Type B pancreatic cell (in vitro differentiated cells): ENCODE measurements around the gene CYP2A6. TPM values are rescaled to one million over a fixed set of nuclear protein-coding genes. Genes with fewer than 3 reads are reported as not detected.
"Not testable (repeated sequence)": the region's sequence is repeated elsewhere in the genome, so short reads cannot be mapped to it uniquely, and the experiment has no call there.

ENCODE experiments used
- DNase-seq: peaks from one replicate; pipeline ENCODE4 v3.0.0; 2021; ENCODE audit warnings: mixed read lengths; ENCODE audit not compliant: unreplicated experiment; ENCODE audit errors: extremely low spot score
- H3K27ac Mint-ChIP-seq: 2 replicates; pipeline ENCODE4 v1.8.0; 2021; ENCODE audit warnings: mild to moderate bottlenecking, mixed read lengths
- H3K27me3 Mint-ChIP-seq: 2 replicates; pipeline ENCODE4 v1.8.0; 2021; ENCODE audit warnings: mixed read lengths
- H3K36me3 Mint-ChIP-seq: 2 replicates; pipeline ENCODE4 v1.8.0; 2021; ENCODE audit warnings: mixed read lengths
- H3K4me1 Mint-ChIP-seq: one replicate; pipeline ENCODE4 v1.8.0; 2021; ENCODE audit warnings: mixed read lengths; ENCODE audit not compliant: unreplicated experiment
- H3K4me3 Mint-ChIP-seq: 2 replicates; pipeline ENCODE4 v1.8.0; 2021; ENCODE audit warnings: mild to moderate bottlenecking, mixed read lengths
- H3K9me3 Mint-ChIP-seq: 2 replicates; pipeline ENCODE4 v1.8.0; 2021; ENCODE audit warnings: mixed read lengths
- long read RNA-seq: library from polyadenylated mRNA; unstranded; transcript quantifications from one replicate; pipeline ENCODE4 v2.0.0, GENCODE V29; 2020
- total RNA-seq: library from RNA; stranded (reverse); gene quantifications from 2 replicates; pipeline ENCODE4 v1.2.1, GENCODE V29; 2021; ENCODE audit warnings: low replicate concordance
- TF ChIP-seq, protein P1 (sequence below): fragments of 200-600 bp; sonication (generic); conservative IDR thresholded peaks from 2 replicates; pipeline ENCODE4 v1.5.0; 2021; ENCODE audit warnings: antibody characterized with exemption, mild to moderate bottlenecking

Gene CYP2A6
- not detected in 2 replicates for total RNA-seq
- long read RNA-seq, result 0 reads

DNA sequence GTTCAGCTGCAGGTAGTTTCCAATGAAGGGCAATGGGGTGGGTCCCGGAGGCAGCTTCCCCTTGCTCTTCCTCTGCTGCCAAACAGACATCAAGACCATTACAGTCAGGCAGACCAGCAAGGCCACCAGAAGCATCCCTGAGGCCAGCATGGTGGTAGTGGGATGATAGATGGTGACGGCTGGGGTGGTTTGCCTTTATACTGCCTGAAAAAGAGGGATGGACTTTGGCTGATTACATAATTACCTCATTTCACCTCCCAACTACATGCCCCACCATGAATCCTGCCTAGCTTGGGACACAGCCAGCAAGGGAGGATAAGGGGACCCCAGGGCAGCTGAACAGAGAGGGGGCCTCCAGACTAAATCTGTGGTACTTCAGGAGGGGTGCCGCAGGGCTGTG, at the start of gene CYP2A6:
CYP2A6 (minus strand) TSS at position 171 of the 400 bp plus-strand sequence; CDS start at position 150, 21 bp downstream.
- H3K27me3 Mint-ChIP-seq, result peaks cover 66% of the 10 kb centered on the region
- not testable (repeated sequence) for DNase-seq, H3K27ac Mint-ChIP-seq, H3K4me1 Mint-ChIP-seq, H3K36me3 Mint-ChIP-seq, H3K9me3 Mint-ChIP-seq, H3K4me3 Mint-ChIP-seq

GRCh38 chr19:40899964-40900363, 49.7 kb upstream of the CYP2A6 start:
- not testable (repeated sequence) for DNase-seq, H3K36me3 Mint-ChIP-seq, H3K27me3 Mint-ChIP-seq, H3K9me3 Mint-ChIP-seq, H3K4me1 Mint-ChIP-seq, H3K27ac Mint-ChIP-seq, H3K4me3 Mint-ChIP-seq

GRCh38 chr19:40896843-40897789, 46.9 kb upstream of the CYP2A6 start:
- peaks cover 10% of the 10 kb centered on the region for H3K27me3 Mint-ChIP-seq
- H3K4me1 Mint-ChIP-seq, H3K4me3 Mint-ChIP-seq, H3K9me3 Mint-ChIP-seq, H3K36me3 Mint-ChIP-seq, DNase-seq, H3K27ac Mint-ChIP-seq: not testable (repeated sequence)

DNA sequence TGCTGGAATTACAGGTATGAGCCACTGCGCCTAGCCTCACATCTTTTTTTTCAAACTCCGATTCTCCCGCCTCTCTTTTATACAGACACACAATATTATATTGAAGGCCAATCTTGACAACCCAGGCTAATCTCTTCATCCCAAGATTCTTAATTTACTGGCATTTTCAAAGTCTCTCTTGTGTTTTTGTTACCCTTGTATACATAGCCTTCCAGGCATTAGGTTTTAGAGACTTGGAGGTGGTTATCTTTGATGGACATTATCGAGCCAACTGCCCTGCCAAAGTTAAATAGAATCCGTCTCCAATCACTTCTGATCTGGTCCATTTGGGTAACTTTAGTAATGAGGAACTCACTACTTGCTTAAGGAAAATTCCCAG, 46.2 kb upstream of the CYP2A6 start:
- no peaks in the 10 kb centered on the region for H3K36me3 Mint-ChIP-seq
- no peaks in the 10 kb centered on the region for H3K4me1 Mint-ChIP-seq
- no peak overlapping the region for H3K4me3 Mint-ChIP-seq
- TF ChIP-seq, protein P1, sequence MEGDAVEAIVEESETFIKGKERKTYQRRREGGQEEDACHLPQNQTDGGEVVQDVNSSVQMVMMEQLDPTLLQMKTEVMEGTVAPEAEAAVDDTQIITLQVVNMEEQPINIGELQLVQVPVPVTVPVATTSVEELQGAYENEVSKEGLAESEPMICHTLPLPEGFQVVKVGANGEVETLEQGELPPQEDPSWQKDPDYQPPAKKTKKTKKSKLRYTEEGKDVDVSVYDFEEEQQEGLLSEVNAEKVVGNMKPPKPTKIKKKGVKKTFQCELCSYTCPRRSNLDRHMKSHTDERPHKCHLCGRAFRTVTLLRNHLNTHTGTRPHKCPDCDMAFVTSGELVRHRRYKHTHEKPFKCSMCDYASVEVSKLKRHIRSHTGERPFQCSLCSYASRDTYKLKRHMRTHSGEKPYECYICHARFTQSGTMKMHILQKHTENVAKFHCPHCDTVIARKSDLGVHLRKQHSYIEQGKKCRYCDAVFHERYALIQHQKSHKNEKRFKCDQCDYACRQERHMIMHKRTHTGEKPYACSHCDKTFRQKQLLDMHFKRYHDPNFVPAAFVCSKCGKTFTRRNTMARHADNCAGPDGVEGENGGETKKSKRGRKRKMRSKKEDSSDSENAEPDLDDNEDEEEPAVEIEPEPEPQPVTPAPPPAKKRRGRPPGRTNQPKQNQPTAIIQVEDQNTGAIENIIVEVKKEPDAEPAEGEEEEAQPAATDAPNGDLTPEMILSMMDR, result no peak
- H3K27ac Mint-ChIP-seq, result no peak overlapping the region
- peaks cover 17% of the 10 kb centered on the region for H3K27me3 Mint-ChIP-seq
- H3K9me3 Mint-ChIP-seq, result no peaks in the 10 kb centered on the region
- no peak for DNase-seq

DNA sequence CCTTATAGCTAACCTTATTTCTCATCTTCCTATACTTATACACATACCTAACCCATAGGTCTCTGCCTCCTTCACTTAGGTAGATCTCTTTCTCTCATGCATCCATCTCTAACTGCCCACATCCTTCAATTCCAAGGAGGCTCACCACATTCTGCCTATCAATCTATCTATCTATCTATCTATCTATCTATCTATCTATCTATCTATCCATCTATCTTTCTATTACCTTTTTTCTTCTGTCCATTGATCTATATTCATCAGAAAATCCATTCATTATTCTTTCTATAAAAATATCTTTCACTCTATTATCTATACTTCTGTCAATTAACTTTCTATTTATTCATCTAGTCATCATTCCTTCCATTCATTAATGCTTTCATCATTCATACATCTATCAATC, 42.9 kb upstream of the CYP2A6 start:
- no peak for DNase-seq
- Mint-ChIP-seq H3K4me1 (no peaks in the 10 kb centered on the region), H3K36me3 (no peaks in the 10 kb centered on the region), H3K27ac (no peak overlapping the region), H3K4me3 (no peak overlapping the region), H3K9me3 (no peaks in the 10 kb centered on the region), H3K27me3 (peaks cover 38% of the 10 kb centered on the region)
- TF ChIP-seq, protein P1, result no peak

GRCh38 chr19:40889366-40889765, 39.1 kb upstream of the CYP2A6 start:
- H3K4me1 Mint-ChIP-seq, result no peaks in the 10 kb centered on the region
- TF ChIP-seq, protein P1, result no peak
- H3K36me3 Mint-ChIP-seq, result no peaks in the 10 kb centered on the region
- H3K27ac Mint-ChIP-seq, result no peak overlapping the region
- H3K27me3 Mint-ChIP-seq, result peaks cover 40% of the 10 kb centered on the region
- no peak overlapping the region for H3K4me3 Mint-ChIP-seq
- DNase-seq, result no peak
- H3K9me3 Mint-ChIP-seq, result no peaks in the 10 kb centered on the region

DNA sequence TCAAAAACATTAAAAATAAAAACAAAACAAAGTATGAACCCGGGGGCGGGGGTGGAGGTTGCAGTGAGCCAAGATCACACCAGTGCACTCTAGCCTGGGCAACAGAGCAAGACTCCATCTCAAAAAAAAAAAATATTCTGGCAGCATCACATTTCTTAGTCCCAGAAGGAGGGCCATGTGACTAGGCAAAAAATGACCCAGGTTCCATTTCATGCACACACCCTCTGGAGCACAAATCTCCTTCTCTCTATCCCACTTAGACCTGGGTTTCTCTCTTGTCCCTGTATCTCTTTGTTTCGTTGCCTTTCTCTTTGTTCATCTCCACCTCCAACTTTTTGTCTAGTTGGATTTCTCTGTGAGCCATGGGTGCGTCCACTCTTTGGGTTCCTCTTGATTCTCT, 37.9 kb upstream of the CYP2A6 start:
- no peaks in the 10 kb centered on the region for H3K4me1 Mint-ChIP-seq
- no peaks in the 10 kb centered on the region for H3K36me3 Mint-ChIP-seq
- H3K9me3 Mint-ChIP-seq, result no peaks in the 10 kb centered on the region
- TF ChIP-seq, protein P1, result no peak
- H3K4me3 Mint-ChIP-seq, result no peak overlapping the region
- H3K27me3 Mint-ChIP-seq, result peaks cover 38% of the 10 kb centered on the region
- no peak overlapping the region for H3K27ac Mint-ChIP-seq
- no peak for DNase-seq

GRCh38 chr19:40884187-40884931, 34.1 kb upstream of the CYP2A6 start:
- H3K36me3 Mint-ChIP-seq, H3K4me3 Mint-ChIP-seq, DNase-seq, H3K27ac Mint-ChIP-seq, H3K9me3 Mint-ChIP-seq, H3K4me1 Mint-ChIP-seq: not testable (repeated sequence)
- H3K27me3 Mint-ChIP-seq, result peaks cover 42% of the 10 kb centered on the region

DNA sequence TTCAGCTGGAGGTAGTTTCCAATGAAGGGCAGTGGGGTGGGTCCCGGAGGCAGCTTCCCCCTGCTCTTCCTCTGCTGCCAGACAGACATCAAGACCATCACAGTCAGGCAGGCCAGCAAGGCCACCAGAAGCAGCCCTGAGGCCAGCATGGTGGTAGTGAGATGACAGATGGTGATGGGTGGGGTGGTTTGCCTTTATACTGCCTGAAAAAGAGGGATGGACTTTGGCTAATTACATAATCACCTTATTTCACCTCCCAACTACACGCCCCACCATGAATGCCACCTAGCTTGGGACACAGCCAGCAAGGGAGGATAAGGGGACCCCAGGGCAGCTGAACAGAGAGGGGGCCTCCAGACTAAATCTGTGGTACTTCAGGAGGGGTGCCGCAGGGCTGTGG, 31.8 kb upstream of the CYP2A6 start, which contains the start of gene CYP2A7:
CYP2A7 (minus strand) TSS at position 170 of the 400 bp plus-strand sequence; CDS start at position 149, 21 bp downstream.
- not testable (repeated sequence) for H3K36me3 Mint-ChIP-seq, H3K27ac Mint-ChIP-seq, H3K9me3 Mint-ChIP-seq, DNase-seq, H3K4me3 Mint-ChIP-seq, H3K4me1 Mint-ChIP-seq
- H3K27me3 Mint-ChIP-seq, result peaks cover 56% of the 10 kb centered on the region
